ENCODE results near the gene CCZ1B. TPM values are rescaled to one million over a fixed set of nuclear protein-coding genes. Genes with fewer than 3 reads are reported as not detected.
"Not testable (repeated sequence)": the region's sequence is repeated elsewhere in the genome, so short reads cannot be mapped to it uniquely, and the experiment has no call there.

CCZ1B gene
- total RNA-seq (2014; rRNA removed; shearing (Covaris generic)) (20.7 and 32.5 TPM in 2 replicates), total RNA-seq (2022) (52.0 and 56.3 TPM in 2 replicates), Bru-seq, nascent RNA (percentile 65 among the genes with signal in this experiment), BruChase-seq, experiment 1, labeled RNA remaining after a 6-hour chase (percentile 69 among the genes with signal in this experiment), BruChase-seq, experiment 2, labeled RNA remaining after a 2-hour chase (percentile 65 among the genes with signal in this experiment)
- long read RNA-seq, partial matches to known transcripts: 0 of 5 reads
- long read RNA-seq, other reads (novel, unspliced or antisense): 3 of 5 reads

- H3K9me2 ChIP-seq (ENCODE audit: insufficient read depth, low read length); H3K27ac ChIP-seq (ENCODE audit: low read depth, low read length, poor library complexity, severe bottlenecking); H4K20me1 ChIP-seq (ENCODE audit: insufficient read depth, low read length); intact Hi-C loops (cut with micrococcal nuclease; ENCODE audit: unreplicated experiment); CTCF ChIA-PET (ENCODE audit: unreplicated experiment); H3K36me3 ChIP-seq (ENCODE audit: insufficient read depth, low read length); POLR2A ChIA-PET; H3K9me3 ChIP-seq (ENCODE audit: low read length); H3K4me1 ChIP-seq (ENCODE audit: insufficient read depth, low read length, poor library complexity, severe bottlenecking); H3K79me2 ChIP-seq (ENCODE audit: insufficient read depth, low read depth, low read length): not testable (repeated sequence)
- peak; percentile 84 for DNase-seq (ENCODE audit: low spot score)
- TF ChIP-seq CTCF (conservative IDR thresholded peaks at IDR 0.05; ENCODE audit: low read length): peak; percentile 44
- TSS peak; percentile 96 for BruUV-seq (replicated peaks)
- Histone ChIP-seq H3K4me3 (ENCODE audit: low read depth, low read length, poor library complexity, severe bottlenecking) (peak within 1 kb of the TSS; percentile 66), H2AFZ (ENCODE audit: low read length) (peak within 1 kb of the TSS; percentile 69), H3K4me2 (ENCODE audit: low read length) (peak within 1 kb of the TSS; percentile 63)
These were observed at the start of gene CCZ1B for GRCh38 chr7:6826151-6826550. Gene CCZ1B, minus strand, starts transcription at chr7:6826275. Its CDS starts 78 bp downstream, at chr7:6826197.

- H3K9me2 ChIP-seq (ENCODE audit: insufficient read depth, low read length); H3K9me3 ChIP-seq (ENCODE audit: low read length); DNase-seq (ENCODE audit: low spot score); H2AFZ ChIP-seq (ENCODE audit: low read length); BruUV-seq (replicated peaks); H3K4me3 ChIP-seq (ENCODE audit: low read depth, low read length, poor library complexity, severe bottlenecking); H3K4me2 ChIP-seq (ENCODE audit: low read length); POLR2A ChIA-PET; H3K79me2 ChIP-seq (ENCODE audit: insufficient read depth, low read depth, low read length); H4K20me1 ChIP-seq (ENCODE audit: insufficient read depth, low read length); H3K27ac ChIP-seq (ENCODE audit: low read depth, low read length, poor library complexity, severe bottlenecking); H3K36me3 ChIP-seq (ENCODE audit: insufficient read depth, low read length); intact Hi-C loops (cut with micrococcal nuclease; ENCODE audit: unreplicated experiment); CTCF ChIA-PET (ENCODE audit: unreplicated experiment); H3K4me1 ChIP-seq (ENCODE audit: insufficient read depth, low read length, poor library complexity, severe bottlenecking): not testable (repeated sequence)
These were observed 48.9 kb upstream of the CCZ1B start for GRCh38 chr7:6875022-6875421.

- H2AFZ ChIP-seq (ENCODE audit: low read length); POLR2A ChIA-PET; H3K4me3 ChIP-seq (ENCODE audit: low read depth, low read length, poor library complexity, severe bottlenecking); CTCF ChIA-PET (ENCODE audit: unreplicated experiment); H3K9me2 ChIP-seq (ENCODE audit: insufficient read depth, low read length); H3K79me2 ChIP-seq (ENCODE audit: insufficient read depth, low read depth, low read length); H3K4me2 ChIP-seq (ENCODE audit: low read length); H3K27ac ChIP-seq (ENCODE audit: low read depth, low read length, poor library complexity, severe bottlenecking); H3K9me3 ChIP-seq (ENCODE audit: low read length); H3K36me3 ChIP-seq (ENCODE audit: insufficient read depth, low read length); DNase-seq (ENCODE audit: low spot score); intact Hi-C loops (cut with micrococcal nuclease; ENCODE audit: unreplicated experiment); H3K4me1 ChIP-seq (ENCODE audit: insufficient read depth, low read length, poor library complexity, severe bottlenecking); BruUV-seq (replicated peaks); H4K20me1 ChIP-seq (ENCODE audit: insufficient read depth, low read length): not testable (repeated sequence)
These were observed 46.3 kb upstream of the CCZ1B start for GRCh38 chr7:6872246-6872945.

- H3K9me3 ChIP-seq (ENCODE audit: low read length); intact Hi-C loops (cut with micrococcal nuclease; ENCODE audit: unreplicated experiment); BruUV-seq (replicated peaks); H3K79me2 ChIP-seq (ENCODE audit: insufficient read depth, low read depth, low read length); H3K27ac ChIP-seq (ENCODE audit: low read depth, low read length, poor library complexity, severe bottlenecking); POLR2A ChIA-PET; H3K4me3 ChIP-seq (ENCODE audit: low read depth, low read length, poor library complexity, severe bottlenecking); H3K9me2 ChIP-seq (ENCODE audit: insufficient read depth, low read length); H4K20me1 ChIP-seq (ENCODE audit: insufficient read depth, low read length); H3K4me2 ChIP-seq (ENCODE audit: low read length); H2AFZ ChIP-seq (ENCODE audit: low read length); DNase-seq (ENCODE audit: low spot score); H3K36me3 ChIP-seq (ENCODE audit: insufficient read depth, low read length); H3K4me1 ChIP-seq (ENCODE audit: insufficient read depth, low read length, poor library complexity, severe bottlenecking); CTCF ChIA-PET (ENCODE audit: unreplicated experiment): not testable (repeated sequence)
These were observed 45.5 kb upstream of the CCZ1B start for GRCh38 chr7:6871421-6872144.

GRCh38 chr7:6864751-6865150 is 38.7 kb upstream of the CCZ1B start:
- BruUV-seq (replicated peaks); H3K79me2 ChIP-seq (ENCODE audit: insufficient read depth, low read depth, low read length); H2AFZ ChIP-seq (ENCODE audit: low read length); DNase-seq (ENCODE audit: low spot score); H3K27ac ChIP-seq (ENCODE audit: low read depth, low read length, poor library complexity, severe bottlenecking); CTCF ChIA-PET (ENCODE audit: unreplicated experiment); intact Hi-C loops (cut with micrococcal nuclease; ENCODE audit: unreplicated experiment); H4K20me1 ChIP-seq (ENCODE audit: insufficient read depth, low read length); H3K36me3 ChIP-seq (ENCODE audit: insufficient read depth, low read length); H3K4me1 ChIP-seq (ENCODE audit: insufficient read depth, low read length, poor library complexity, severe bottlenecking); POLR2A ChIA-PET; H3K9me3 ChIP-seq (ENCODE audit: low read length); H3K4me2 ChIP-seq (ENCODE audit: low read length); H3K9me2 ChIP-seq (ENCODE audit: insufficient read depth, low read length); H3K4me3 ChIP-seq (ENCODE audit: low read depth, low read length, poor library complexity, severe bottlenecking): not testable (repeated sequence)

Measured in OCI-LY7 (cell line).